ENCODE data around the gene LOX.

DNA sequence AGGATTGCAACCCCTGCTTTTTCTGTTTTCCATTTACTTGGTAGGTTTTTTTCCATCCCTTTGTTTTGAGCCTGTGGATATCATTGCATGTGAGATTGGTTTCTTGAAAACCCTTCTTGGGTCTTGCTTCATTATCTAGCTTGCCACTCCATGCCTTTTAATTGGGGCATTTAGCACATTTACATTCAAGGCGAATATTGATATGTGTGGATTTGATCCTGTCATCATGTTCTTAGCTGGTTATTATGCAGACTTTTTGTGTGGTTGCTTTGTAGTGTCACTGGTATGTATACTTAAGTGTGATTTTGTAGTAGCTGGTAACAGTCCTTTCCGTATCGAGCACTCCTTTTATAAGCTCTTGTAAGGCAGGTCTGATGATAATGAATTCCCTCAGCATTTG is 26.5 kb downstream of the LOX start:
- TF ChIP-seq EZH2 (IDR thresholded peaks at IDR 0.05; ENCODE audit: insufficient read depth, low read length), result no peak
- TF ChIP-seq CTCF (IDR thresholded peaks at IDR 0.05; ENCODE audit: insufficient read depth, low read depth, low read length), result no peak

Data from astrocyte (in vitro differentiated cells and primary cell).